AG04449 (cell line): Measurements from ENCODE around the gene POLR2L.

Source experiments
- CTCF ChIA-PET: fragments of 350-600 bp; formaldehyde crosslinking; extraction: SDS; loops from one replicate; lab custom pipeline; 2021; ENCODE audit warnings: antibody characterized with exemption; lab: Yijun Ruan, JAX
- POLR2A ChIA-PET: fragments of 400-600, 350-600 bp; formaldehyde crosslinking; extraction: SDS; loops from one replicate; lab custom pipeline; 2020; ENCODE audit warnings: antibody characterized with exemption, inconsistent platforms; lab: Yijun Ruan, JAX
- DNase-seq: peaks from one replicate; pipeline ENCODE4 v3.0.0-alpha.2; 2010; ENCODE audit warnings: low read depth, low spot score
- H3K4me3 ChIP-seq: 2 replicates; pipeline ENCODE4 v1.5.1; 2011; ENCODE audit warnings: low read depth, mild to moderate bottlenecking, control low read depth, low read length
- CTCF ChIP-seq: IDR thresholded peaks from one replicate; pipeline ENCODE4 v1.5.1; 2011; ENCODE audit warnings: mild to moderate bottlenecking, moderate library complexity, low read length, control low read depth, inconsistent platforms; ENCODE audit not compliant: insufficient read depth; ENCODE audit errors: missing control alignments

Gene POLR2L

GRCh38 chr11:792535-792821, 49.9 kb downstream of the POLR2L start:
- DNase-seq = no peak
- H3K4me3 ChIP-seq = no peak overlapping the region
- CTCF ChIA-PET = interaction anchor here (2.4 kb wide), 1 partner anchor 8 kb away, joined by 13 read pairs; no protein-coding TSS in a partner anchor
- no peak for TF ChIP-seq CTCF
- POLR2A ChIA-PET = no interaction called here

GRCh38 chr11:791658-792534, 50.4 kb downstream of the POLR2L start:
- CTCF ChIA-PET = interaction anchor here (2.4 kb wide), 1 partner anchor 7 kb away, joined by 13 read pairs; no protein-coding TSS in a partner anchor

GRCh38 chr11:790721-791564, 51.4 kb downstream of the POLR2L start:
- ChIA-PET CTCF (no interaction called here), POLR2A (interaction anchor here (0.7 to 0.8 kb wide), 2 partner anchors 27 to 56 kb away, joined by 3 read pairs; no protein-coding TSS in a partner anchor)
- DNase-seq = no peak
- TF ChIP-seq CTCF = no peak
- H3K4me3 ChIP-seq = no peak overlapping the region

More at GRCh38 chr11:791658-792534, 50.4 kb downstream of the POLR2L start:
- POLR2A ChIA-PET = no interaction called here
- TF ChIP-seq CTCF = no peak
- H3K4me3 ChIP-seq = no peak overlapping the region
- DNase-seq = no peak

GRCh38 chr11:789943-790342, 52.4 kb downstream of the POLR2L start, which contains the start of gene CEND1:
TSS of gene CEND1 (minus strand) at chr11:790090. CDS start at chr11:788576, 1,514 bp downstream.
- TF ChIP-seq CTCF = no peak
- no peak for DNase-seq
- peak within 1 kb of the TSS; percentile 51 for H3K4me3 ChIP-seq
- ChIA-PET CTCF (no interaction called here), POLR2A (interaction anchor here (0.5 to 0.9 kb wide), 3 partner anchors 13 to 33 kb away, joined by 3 to 4 read pairs (median 4); no protein-coding TSS in a partner anchor)
